ENCODE data around the gene S100A2. TPM values are rescaled to one million over a fixed set of nuclear protein-coding genes. Genes with fewer than 3 reads are reported as not detected.

Gene S100A2
- total and polyA plus RNA-seq, 2 donors from 2014 or later = 152 to 416 TPM

DNA sequence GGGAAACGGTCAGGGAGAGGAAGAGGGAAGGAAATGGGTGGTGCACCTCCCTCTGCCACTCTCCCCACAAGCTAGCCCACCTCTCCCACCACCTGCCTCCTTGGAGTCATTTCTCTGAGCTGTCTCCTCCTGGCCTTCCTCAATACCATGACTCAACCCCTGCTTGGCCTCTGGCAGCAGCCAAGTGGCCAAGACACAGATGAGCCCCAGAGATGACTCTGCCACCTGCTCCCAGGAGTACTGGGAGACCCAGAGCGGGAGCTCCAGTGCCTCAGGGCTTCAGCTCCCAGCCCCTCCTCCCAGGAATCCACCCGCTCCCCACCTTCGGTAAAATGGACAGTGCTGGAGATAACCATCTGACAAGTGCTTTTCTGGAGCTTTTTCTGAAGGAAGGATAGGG lies 44.7 kb upstream of the S100A2 start:
- no peak for FAIRE-seq
- Histone ChIP-seq H3K4me3 (ENCODE audit: low read length in 3 of 3) (no peak overlapping the region), H3K27ac (ENCODE audit: low read depth in 2 of 2, low read length in 2 of 2) (peak overlapping the region; percentile 78 to 93), H3K9me3 (ENCODE audit: control insufficient read depth in 2 of 3, insufficient read depth in 1 of 3, low read length in 3 of 3) (no peaks in the 10 kb centered on the region), H3K4me1 (ENCODE audit: control insufficient read depth in 2 of 3, insufficient read depth in 2 of 3, low read depth in 1 of 3, low read length in 3 of 3) (peaks cover 7 to 19% (median 17%) of the 10 kb centered on the region in 3 donors), H3K9ac (ENCODE audit: low read length in 3 of 3) (no peak overlapping the region), H3K27me3 (ENCODE audit: control insufficient read depth, insufficient read depth, low read length) (no peaks in the 10 kb centered on the region), H3K36me3 (ENCODE audit: control insufficient read depth in 2 of 3, insufficient read depth in 3 of 3, low read length in 3 of 3) (peaks cover 0 to 8% (median 2%) of the 10 kb centered on the region in 3 donors)
- intact Hi-C loops (cut with DNase I) = no loop called here
- TF ChIP-seq, protein P1, sequence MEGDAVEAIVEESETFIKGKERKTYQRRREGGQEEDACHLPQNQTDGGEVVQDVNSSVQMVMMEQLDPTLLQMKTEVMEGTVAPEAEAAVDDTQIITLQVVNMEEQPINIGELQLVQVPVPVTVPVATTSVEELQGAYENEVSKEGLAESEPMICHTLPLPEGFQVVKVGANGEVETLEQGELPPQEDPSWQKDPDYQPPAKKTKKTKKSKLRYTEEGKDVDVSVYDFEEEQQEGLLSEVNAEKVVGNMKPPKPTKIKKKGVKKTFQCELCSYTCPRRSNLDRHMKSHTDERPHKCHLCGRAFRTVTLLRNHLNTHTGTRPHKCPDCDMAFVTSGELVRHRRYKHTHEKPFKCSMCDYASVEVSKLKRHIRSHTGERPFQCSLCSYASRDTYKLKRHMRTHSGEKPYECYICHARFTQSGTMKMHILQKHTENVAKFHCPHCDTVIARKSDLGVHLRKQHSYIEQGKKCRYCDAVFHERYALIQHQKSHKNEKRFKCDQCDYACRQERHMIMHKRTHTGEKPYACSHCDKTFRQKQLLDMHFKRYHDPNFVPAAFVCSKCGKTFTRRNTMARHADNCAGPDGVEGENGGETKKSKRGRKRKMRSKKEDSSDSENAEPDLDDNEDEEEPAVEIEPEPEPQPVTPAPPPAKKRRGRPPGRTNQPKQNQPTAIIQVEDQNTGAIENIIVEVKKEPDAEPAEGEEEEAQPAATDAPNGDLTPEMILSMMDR (IDR thresholded peaks at IDR 0.05; ENCODE audit: borderline replicate concordance, extremely low read depth, insufficient read depth) = no peak
- DNase-seq = peak in 1 of 5 donors; percentile 65

DNA sequence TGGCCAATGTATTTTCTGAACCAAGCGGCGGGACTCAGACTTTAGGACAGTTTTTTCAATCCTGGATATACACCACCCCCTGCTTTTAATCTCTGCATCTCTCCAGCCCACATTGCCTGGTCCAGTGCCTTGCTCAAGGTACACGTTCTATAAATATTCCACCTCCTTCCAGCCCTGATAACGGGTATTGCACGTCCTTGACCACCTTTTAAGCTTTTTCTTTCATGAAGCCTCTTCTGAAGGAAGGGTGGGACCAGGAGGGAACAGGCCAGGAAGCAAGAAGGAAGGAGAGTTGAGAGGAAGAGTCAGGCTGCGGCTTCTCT lies 43.9 kb upstream of the S100A2 start:
- Histone ChIP-seq H3K27ac (ENCODE audit: low read depth in 2 of 2, low read length in 2 of 2) (peak overlapping the region; percentile 78 to 93), H3K4me3 (ENCODE audit: low read length in 3 of 3) (peak overlapping the region in 1 of 3 donors; percentile 62), H3K36me3 (ENCODE audit: control insufficient read depth in 2 of 3, insufficient read depth in 3 of 3, low read length in 3 of 3) (peaks cover 0 to 8% (median 2%) of the 10 kb centered on the region in 3 donors), H3K9ac (ENCODE audit: low read length in 3 of 3) (peak overlapping the region in 1 of 3 donors; percentile 86), H3K4me1 (ENCODE audit: control insufficient read depth in 2 of 3, insufficient read depth in 2 of 3, low read depth in 1 of 3, low read length in 3 of 3) (peaks cover 7 to 19% (median 17%) of the 10 kb centered on the region in 3 donors), H3K27me3 (ENCODE audit: control insufficient read depth, insufficient read depth, low read length) (no peaks in the 10 kb centered on the region), H3K9me3 (ENCODE audit: control insufficient read depth in 2 of 3, insufficient read depth in 1 of 3, low read length in 3 of 3) (no peaks in the 10 kb centered on the region)
- no peak for FAIRE-seq
- no peak for DNase-seq
- intact Hi-C loops (cut with DNase I) = no loop called here
- TF ChIP-seq, protein P1 (IDR thresholded peaks at IDR 0.05; ENCODE audit: borderline replicate concordance, extremely low read depth, insufficient read depth) = no peak

DNA sequence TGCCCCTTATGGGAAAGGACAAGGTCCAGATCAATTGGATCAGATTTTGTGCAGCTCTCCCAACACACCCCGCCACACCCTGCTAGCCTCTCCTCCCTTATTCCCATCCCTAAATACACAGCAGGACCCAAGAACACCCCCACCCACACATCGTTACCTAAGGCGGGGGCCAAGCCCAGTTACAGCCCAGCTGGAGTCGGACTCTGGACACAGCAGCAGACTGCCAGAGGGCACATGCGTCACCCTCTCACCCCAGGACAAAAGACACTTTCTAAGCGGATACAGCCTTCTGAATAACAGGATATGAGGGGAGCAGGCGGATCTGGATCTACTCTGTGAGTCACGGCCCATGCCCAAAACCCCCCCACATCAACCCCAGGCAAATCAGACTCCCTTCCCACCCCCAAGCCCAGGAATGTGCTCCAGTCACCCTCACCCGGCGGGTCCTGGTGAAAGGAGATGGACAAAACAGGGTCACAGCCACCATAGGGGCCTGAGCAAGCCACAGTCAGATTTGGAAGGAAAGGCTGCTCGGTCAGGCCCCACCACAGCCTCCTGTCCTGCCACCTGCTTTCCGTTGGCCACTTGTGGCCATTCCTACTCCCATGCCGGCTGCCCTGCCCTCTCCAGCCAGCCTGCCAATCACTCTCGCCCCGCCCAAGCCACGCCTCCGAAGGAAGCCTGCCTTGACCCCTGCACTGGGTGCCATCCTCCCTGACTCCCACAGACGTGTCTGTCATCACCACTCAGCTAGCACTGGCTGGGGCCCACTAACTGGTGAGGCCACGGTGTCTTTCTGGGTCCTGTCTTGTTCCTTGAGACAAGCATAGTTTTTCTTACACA lies 43.3 kb upstream of the S100A2 start:
- H3K27ac ChIP-seq (ENCODE audit: low read depth in 2 of 2, low read length in 2 of 2) = peak overlapping the region; percentile 89 to 93
- peaks cover 7 to 19% (median 17%) of the 10 kb centered on the region in 3 donors for H3K4me1 ChIP-seq (ENCODE audit: control insufficient read depth in 2 of 3, insufficient read depth in 2 of 3, low read depth in 1 of 3, low read length in 3 of 3)
- peak overlapping the region; percentile 31 to 62 (median 41) for H3K4me3 ChIP-seq (ENCODE audit: low read length in 3 of 3)
- intact Hi-C loops (cut with DNase I) = no loop called here
- peaks cover 0 to 8% (median 2%) of the 10 kb centered on the region in 3 donors for H3K36me3 ChIP-seq (ENCODE audit: control insufficient read depth in 2 of 3, insufficient read depth in 3 of 3, low read length in 3 of 3)
- FAIRE-seq = no peak
- TF ChIP-seq, protein P1 (IDR thresholded peaks at IDR 0.05; ENCODE audit: borderline replicate concordance, extremely low read depth, insufficient read depth) = no peak
- peak; percentile 65 to 92 (median 84) for DNase-seq
- no peaks in the 10 kb centered on the region for H3K9me3 ChIP-seq (ENCODE audit: control insufficient read depth in 2 of 3, insufficient read depth in 1 of 3, low read length in 3 of 3)
- H3K27me3 ChIP-seq (ENCODE audit: control insufficient read depth, insufficient read depth, low read length) = no peaks in the 10 kb centered on the region
- H3K9ac ChIP-seq (ENCODE audit: low read length in 3 of 3) = peak overlapping the region in 2 of 3 donors; percentile 20 to 86
